Measurements from ENCODE around the gene FKBP1A.

DNA sequence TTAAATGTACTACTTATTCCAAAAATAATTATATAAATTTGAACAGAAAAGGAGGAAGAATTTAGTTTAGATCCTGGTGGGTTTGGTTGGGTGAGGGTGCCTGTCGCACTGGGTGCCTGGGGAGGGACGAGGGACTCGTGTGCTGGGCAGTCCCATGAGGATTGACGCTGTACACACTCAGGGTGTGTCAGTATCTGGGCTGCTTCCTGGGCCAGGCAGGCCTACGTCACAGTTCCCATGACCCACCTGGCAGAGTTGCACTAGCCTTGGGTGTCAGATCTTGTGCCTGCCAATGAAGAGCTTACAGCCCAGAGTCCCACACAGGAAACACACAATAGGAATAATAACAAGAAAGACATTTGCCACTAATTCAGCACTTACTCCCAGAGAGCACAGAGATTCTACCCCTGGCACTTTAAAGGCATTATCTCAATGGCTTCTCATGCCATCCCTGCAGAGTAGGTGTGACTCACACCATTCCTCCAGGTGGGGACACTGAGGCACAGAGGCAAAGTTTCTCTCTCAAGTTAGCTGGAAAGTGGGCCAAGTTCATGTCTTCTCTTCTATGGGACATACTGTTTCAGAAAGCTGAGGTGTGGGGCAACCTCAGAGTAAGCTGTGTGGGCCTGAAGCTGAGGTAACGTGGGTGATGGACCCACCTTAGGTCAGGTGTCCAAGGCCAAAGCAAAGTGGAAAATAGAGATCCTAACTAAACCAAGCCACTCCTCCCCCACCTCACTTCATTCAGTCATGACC, 62.6 kb downstream of the FKBP1A start:
- TF ChIP-seq, protein P1, sequence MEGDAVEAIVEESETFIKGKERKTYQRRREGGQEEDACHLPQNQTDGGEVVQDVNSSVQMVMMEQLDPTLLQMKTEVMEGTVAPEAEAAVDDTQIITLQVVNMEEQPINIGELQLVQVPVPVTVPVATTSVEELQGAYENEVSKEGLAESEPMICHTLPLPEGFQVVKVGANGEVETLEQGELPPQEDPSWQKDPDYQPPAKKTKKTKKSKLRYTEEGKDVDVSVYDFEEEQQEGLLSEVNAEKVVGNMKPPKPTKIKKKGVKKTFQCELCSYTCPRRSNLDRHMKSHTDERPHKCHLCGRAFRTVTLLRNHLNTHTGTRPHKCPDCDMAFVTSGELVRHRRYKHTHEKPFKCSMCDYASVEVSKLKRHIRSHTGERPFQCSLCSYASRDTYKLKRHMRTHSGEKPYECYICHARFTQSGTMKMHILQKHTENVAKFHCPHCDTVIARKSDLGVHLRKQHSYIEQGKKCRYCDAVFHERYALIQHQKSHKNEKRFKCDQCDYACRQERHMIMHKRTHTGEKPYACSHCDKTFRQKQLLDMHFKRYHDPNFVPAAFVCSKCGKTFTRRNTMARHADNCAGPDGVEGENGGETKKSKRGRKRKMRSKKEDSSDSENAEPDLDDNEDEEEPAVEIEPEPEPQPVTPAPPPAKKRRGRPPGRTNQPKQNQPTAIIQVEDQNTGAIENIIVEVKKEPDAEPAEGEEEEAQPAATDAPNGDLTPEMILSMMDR (IDR thresholded peaks at IDR 0.05) = no peak
- no peak for TF ChIP-seq CHD2 (IDR thresholded peaks at IDR 0.05; ENCODE audit: low read length, partially characterized antibody)
- TF ChIP-seq RAD21 (IDR thresholded peaks at IDR 0.05; ENCODE audit: low read length) = no peak
- no peak for TF ChIP-seq YY1 (IDR thresholded peaks at IDR 0.05; ENCODE audit: low read depth)
- TF ChIP-seq, protein P2, sequence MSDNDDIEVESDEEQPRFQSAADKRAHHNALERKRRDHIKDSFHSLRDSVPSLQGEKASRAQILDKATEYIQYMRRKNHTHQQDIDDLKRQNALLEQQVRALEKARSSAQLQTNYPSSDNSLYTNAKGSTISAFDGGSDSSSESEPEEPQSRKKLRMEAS (IDR thresholded peaks at IDR 0.05; ENCODE audit: low read depth) = no peak
- TF ChIP-seq POLR2AphosphoS5 (IDR thresholded peaks at IDR 0.05; ENCODE audit: low read depth, low read length) = no peak

All from SK-N-SH (cell line).